ENCODE results near the gene BARD1. TPM values are rescaled to one million over a fixed set of nuclear protein-coding genes. Genes with fewer than 3 reads are reported as not detected.
"Not testable (repeated sequence)": the region's sequence is repeated elsewhere in the genome, so short reads cannot be mapped to it uniquely, and the experiment has no call there.

Gene BARD1
- total RNA-seq, 1 experiment from 2014 or later: 39.6 TPM

DNA sequence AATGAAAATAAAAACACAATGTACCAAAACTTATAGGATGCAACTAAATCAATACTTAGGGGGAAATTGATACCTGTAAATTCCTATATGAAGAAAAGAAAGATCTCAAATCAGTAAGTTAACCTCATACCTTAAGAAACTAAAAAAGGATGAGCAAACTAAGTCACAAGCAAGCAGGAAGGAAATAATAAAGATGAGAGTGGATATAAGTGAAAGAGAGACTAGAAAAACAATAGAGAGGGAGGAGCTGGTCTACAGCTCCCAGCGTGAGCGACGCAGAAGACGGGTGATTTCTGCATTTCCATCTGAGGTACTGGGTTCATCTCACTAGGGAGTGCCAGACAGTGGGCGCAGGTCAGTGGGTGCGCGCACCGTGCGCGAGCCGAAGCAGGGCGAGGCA, 125.9 kb downstream of the BARD1 start:
- H3K4me1 Mint-ChIP-seq: not testable (repeated sequence)

DNA sequence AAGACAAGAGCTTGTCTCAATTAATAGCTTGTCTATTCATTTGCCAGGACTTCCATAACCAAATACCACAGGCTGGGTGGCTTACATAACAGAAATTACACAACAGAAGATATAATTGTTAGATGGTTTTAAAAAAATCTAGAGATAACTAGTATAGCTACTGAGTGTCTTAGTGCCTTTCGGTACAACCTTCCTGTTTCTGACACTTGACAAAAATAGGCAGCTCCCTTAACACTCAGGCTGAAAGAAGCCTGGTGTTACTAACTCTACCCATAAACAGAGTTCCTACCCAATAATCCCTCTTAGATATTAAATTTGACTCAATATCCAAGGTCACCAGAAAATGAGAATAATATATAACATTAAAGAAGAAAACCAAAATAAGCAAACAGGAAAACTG, 129.7 kb downstream of the BARD1 start:
- peaks cover 6% of the 10 kb centered on the region; the same call in 1 of the 2 replicates for H3K9me3 Mint-ChIP-seq
- TF ChIP-seq ZNF263 (CRISPR knock-in tag; IDR thresholded peaks at IDR 0.05; ENCODE audit: low read depth): no peak
- TF ChIP-seq, protein P1, sequence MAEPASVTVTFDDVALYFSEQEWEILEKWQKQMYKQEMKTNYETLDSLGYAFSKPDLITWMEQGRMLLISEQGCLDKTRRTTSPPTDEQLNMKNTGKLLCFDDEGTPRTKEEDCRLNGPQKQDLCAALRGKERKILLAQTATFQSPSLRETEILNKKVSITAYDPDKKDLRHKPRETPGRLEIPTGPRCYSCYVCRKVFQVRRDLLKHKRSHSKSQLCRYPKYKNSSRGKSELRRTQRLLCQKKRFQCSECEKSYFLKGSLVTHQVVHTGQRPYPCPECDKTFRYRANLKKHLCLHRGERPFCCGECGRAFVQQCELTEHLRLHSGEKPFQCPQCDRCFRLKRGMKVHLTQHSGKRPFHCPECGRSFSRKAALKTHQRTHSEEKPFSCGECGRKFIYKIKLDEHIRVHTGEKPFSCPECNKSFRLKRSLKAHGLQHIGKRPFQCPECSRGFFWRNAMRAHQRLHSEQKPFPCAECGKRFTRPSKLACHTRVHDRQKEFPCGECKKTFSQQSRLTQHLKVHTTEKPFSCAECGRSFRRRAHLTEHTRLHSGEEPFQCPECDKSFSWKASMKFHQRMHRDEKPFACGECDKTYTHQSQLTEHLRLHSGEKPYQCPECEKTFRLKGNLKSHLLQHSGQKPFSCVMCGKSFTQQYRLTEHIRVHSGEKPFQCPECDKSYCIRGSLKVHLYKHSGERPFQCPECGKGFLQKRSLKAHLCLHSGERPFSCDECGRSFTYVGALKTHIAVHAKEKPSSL (CRISPR knock-in tag; conservative IDR thresholded peaks at IDR 0.05): no peak
- no peak for TF ChIP-seq MXD4 (CRISPR knock-in tag; IDR thresholded peaks at IDR 0.05; ENCODE audit: borderline replicate concordance)
- TF ChIP-seq TCF7 (CRISPR knock-in tag; IDR thresholded peaks at IDR 0.05; ENCODE audit: low read depth): no peak
- TF ChIP-seq HMGA2 (CRISPR knock-in tag; IDR thresholded peaks at IDR 0.05): no peak
- peaks cover 4% of the 10 kb centered on the region; the same call in 1 of the 2 replicates for H3K36me3 Mint-ChIP-seq
- no peaks in the 10 kb centered on the region for H3K27me3 Mint-ChIP-seq (ENCODE audit: low read depth)
- H3K27ac Mint-ChIP-seq: no peak overlapping the region
- H3K4me3 Mint-ChIP-seq: no peak overlapping the region
- CTCF ChIA-PET: no interaction called here
- no peak for ATAC-seq
- POLR2A ChIA-PET: no interaction called here
- H3K4me1 Mint-ChIP-seq: peaks cover 7% of the 10 kb centered on the region
- DNase-seq (ENCODE audit: low spot score): no peak

More for the DNA sequence above, 125.9 kb downstream of the BARD1 start:
- DNase-seq (ENCODE audit: low spot score); ATAC-seq; H3K27me3 Mint-ChIP-seq (ENCODE audit: low read depth); H3K36me3 Mint-ChIP-seq; H3K9me3 Mint-ChIP-seq; CTCF ChIA-PET; POLR2A ChIA-PET: not testable (repeated sequence)
- H3K4me3 Mint-ChIP-seq: peak overlapping the region; percentile 79
- peak overlapping the region; percentile 43; the same call in 1 of the 2 replicates for H3K27ac Mint-ChIP-seq

DNA sequence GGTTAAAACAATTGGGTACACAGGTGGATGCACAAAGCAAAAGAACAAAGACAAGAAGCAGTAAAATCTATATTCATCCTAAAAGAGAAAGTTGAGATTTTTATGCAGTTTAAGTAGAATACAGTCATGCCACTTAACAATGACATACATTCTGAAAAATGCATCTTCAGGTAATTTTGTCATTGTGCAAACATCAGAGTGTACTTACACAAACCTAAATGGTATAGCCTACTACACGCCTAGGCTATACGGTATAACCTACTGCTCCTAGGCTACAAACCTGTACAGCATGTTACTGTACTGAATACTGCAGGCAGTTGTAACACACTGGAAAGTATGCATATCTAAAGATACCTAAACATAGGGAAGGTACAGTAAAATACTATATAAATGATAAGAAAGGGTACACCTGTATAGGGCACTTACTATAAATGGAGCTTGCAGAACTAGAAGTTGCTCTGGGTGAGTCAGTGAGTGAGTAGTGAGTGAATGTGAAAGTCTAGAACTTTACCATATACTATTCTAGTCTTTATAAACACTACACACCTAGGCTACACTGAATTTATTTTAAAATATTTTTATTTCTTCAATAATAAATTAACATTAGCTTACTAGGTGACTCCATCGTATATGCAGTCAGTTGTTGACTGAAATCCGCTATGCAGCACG, 132.9 kb downstream of the BARD1 start:
- no peaks in the 10 kb centered on the region for H3K27me3 Mint-ChIP-seq (ENCODE audit: low read depth)
- CTCF ChIA-PET: no interaction called here
- TF ChIP-seq TP53 (CRISPR knock-in tag; IDR thresholded peaks at IDR 0.05) (no peak), TCF7 (CRISPR knock-in tag; IDR thresholded peaks at IDR 0.05; ENCODE audit: low read depth) (no peak)
- TF ChIP-seq, protein P2, sequence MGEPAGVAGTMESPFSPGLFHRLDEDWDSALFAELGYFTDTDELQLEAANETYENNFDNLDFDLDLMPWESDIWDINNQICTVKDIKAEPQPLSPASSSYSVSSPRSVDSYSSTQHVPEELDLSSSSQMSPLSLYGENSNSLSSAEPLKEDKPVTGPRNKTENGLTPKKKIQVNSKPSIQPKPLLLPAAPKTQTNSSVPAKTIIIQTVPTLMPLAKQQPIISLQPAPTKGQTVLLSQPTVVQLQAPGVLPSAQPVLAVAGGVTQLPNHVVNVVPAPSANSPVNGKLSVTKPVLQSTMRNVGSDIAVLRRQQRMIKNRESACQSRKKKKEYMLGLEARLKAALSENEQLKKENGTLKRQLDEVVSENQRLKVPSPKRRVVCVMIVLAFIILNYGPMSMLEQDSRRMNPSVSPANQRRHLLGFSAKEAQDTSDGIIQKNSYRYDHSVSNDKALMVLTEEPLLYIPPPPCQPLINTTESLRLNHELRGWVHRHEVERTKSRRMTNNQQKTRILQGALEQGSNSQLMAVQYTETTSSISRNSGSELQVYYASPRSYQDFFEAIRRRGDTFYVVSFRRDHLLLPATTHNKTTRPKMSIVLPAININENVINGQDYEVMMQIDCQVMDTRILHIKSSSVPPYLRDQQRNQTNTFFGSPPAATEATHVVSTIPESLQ (CRISPR knock-in tag; IDR thresholded peaks at IDR 0.05): no peak
- TF ChIP-seq, protein P3, sequence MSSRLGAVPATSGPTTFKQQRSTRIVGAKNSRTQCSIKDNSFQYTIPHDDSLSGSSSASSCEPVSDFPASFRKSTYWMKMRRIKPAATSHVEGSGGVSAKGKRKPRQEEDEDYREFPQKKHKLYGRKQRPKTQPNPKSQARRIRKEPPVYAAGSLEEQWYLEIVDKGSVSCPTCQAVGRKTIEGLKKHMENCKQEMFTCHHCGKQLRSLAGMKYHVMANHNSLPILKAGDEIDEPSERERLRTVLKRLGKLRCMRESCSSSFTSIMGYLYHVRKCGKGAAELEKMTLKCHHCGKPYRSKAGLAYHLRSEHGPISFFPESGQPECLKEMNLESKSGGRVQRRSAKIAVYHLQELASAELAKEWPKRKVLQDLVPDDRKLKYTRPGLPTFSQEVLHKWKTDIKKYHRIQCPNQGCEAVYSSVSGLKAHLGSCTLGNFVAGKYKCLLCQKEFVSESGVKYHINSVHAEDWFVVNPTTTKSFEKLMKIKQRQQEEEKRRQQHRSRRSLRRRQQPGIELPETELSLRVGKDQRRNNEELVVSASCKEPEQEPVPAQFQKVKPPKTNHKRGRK (CRISPR knock-in tag; IDR thresholded peaks at IDR 0.05; ENCODE audit: borderline replicate concordance): no peak
- TF ChIP-seq, protein P4, sequence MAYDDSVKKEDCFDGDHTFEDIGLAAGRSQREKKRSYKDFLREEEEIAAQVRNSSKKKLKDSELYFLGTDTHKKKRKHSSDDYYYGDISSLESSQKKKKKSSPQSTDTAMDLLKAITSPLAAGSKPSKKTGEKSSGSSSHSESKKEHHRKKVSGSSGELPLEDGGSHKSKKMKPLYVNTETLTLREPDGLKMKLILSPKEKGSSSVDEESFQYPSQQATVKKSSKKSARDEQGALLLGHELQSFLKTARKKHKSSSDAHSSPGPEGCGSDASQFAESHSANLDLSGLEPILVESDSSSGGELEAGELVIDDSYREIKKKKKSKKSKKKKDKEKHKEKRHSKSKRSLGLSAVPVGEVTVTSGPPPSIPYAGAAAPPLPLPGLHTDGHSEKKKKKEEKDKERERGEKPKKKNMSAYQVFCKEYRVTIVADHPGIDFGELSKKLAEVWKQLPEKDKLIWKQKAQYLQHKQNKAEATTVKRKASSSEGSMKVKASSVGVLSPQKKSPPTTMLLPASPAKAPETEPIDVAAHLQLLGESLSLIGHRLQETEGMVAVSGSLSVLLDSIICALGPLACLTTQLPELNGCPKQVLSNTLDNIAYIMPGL (CRISPR knock-in tag; IDR thresholded peaks at IDR 0.05): no peak
- no peak overlapping the region for H3K4me3 Mint-ChIP-seq
- H3K9me3 Mint-ChIP-seq: peaks cover 6% of the 10 kb centered on the region; the same call in 1 of the 2 replicates
- H3K4me1 Mint-ChIP-seq: no peaks in the 10 kb centered on the region
- ATAC-seq: no peak
- peaks cover 4% of the 10 kb centered on the region; the same call in 1 of the 2 replicates for H3K36me3 Mint-ChIP-seq
- POLR2A ChIA-PET: no interaction called here
- no peak for DNase-seq (ENCODE audit: low spot score)
- no peak overlapping the region for H3K27ac Mint-ChIP-seq

Data from WTC11 (cell line).